GM23338 (cell line): ENCODE results near the gene CTNND2. TPM values are rescaled to one million over a fixed set of nuclear protein-coding genes. Genes with fewer than 3 reads are reported as not detected.
A peak's percentile ranks its signal among the peaks of the same experiment; 100 is the strongest.

Experiments
- ATAC-seq: fragments of 200-7000 bp; cut with Tn5 transposase; 3 replicates; pipeline ENCODE4 v1.9.1; 2020
- DNase-seq: peaks from one replicate; pipeline ENCODE4 v3.0.0-alpha.2; 2015; ENCODE audit warnings: low spot score
- H2AFZ ChIP-seq: fragments of 200-600 bp; sonication (generic); 2 replicates; pipeline ENCODE4 v1.8.0; 2016; ENCODE audit warnings: antibody characterized with exemption, mild to moderate bottlenecking, moderate library complexity
- H3F3A ChIP-seq: fragments of 200-600 bp; sonication (generic); replicated peaks from 2 replicates; pipeline ENCODE4 v1.8.0; 2017; ENCODE audit warnings: antibody characterized with exemption, mixed run types, low read depth
- H3K27ac ChIP-seq: fragments of 200-600 bp; sonication (generic); 2 replicates; pipeline ENCODE4 v1.6.1; 2016; ENCODE audit warnings: low read depth
- H3K27me3 ChIP-seq: fragments of 200-600 bp; sonication (generic); 2 replicates; pipeline ENCODE4 v1.8.0; 2016; ENCODE audit warnings: mild to moderate bottlenecking, mixed run types, moderate library complexity; ENCODE audit not compliant: insufficient read depth
- H3K36me3 ChIP-seq: fragments of 200-600 bp; sonication (generic); 2 replicates; pipeline ENCODE4 v1.8.0; 2016; ENCODE audit warnings: mild to moderate bottlenecking; ENCODE audit not compliant: insufficient read depth
- H3K4me1 ChIP-seq: fragments of 200-600 bp; sonication (generic); 2 replicates; pipeline ENCODE4 v1.8.0; 2016; ENCODE audit warnings: mild to moderate bottlenecking, moderate library complexity; ENCODE audit not compliant: insufficient read depth
- H3K4me2 ChIP-seq: fragments of 200-600 bp; sonication (generic); 2 replicates; pipeline ENCODE4 v1.7.1; 2017; ENCODE audit warnings: mixed run types
- H3K4me3 ChIP-seq: fragments of 200-600 bp; sonication (generic); 2 replicates; pipeline ENCODE4 v1.6.1; 2016; ENCODE audit warnings: mixed run types
- H3K79me2 ChIP-seq: fragments of 200-600 bp; sonication (generic); replicated peaks from 2 replicates; pipeline ENCODE4 v1.8.0; 2017; ENCODE audit warnings: mild to moderate bottlenecking; ENCODE audit not compliant: insufficient read depth
- H3K9me2 ChIP-seq: fragments of 200-600 bp; sonication (generic); 2 replicates; pipeline ENCODE4 v1.8.0; 2017; ENCODE audit not compliant: insufficient read depth
- H4K20me1 ChIP-seq: fragments of 200-600 bp; sonication (generic); replicated peaks from 2 replicates; pipeline ENCODE4 v1.8.0; 2017; ENCODE audit warnings: mild to moderate bottlenecking; ENCODE audit not compliant: insufficient read depth
- H3K27ac Mint-ChIP-seq: 2 replicates; pipeline ENCODE4 v1.8.0; 2020; ENCODE audit warnings: inconsistent platforms, mild to moderate bottlenecking, moderate library complexity, mixed read lengths
- H3K27me3 Mint-ChIP-seq: 3 replicates; pipeline ENCODE4 v1.8.0; 2022; ENCODE audit warnings: low read depth, mild to moderate bottlenecking, moderate library complexity, mixed read lengths, inconsistent platforms; ENCODE audit not compliant: insufficient read depth, poor library complexity
- H3K36me3 Mint-ChIP-seq: 3 replicates; pipeline ENCODE4 v1.8.0; 2021; ENCODE audit warnings: low read depth, mild to moderate bottlenecking, inconsistent platforms, moderate library complexity, mixed read lengths
- H3K4me1 Mint-ChIP-seq: 3 replicates; pipeline ENCODE4 v1.8.0; 2020; ENCODE audit warnings: mild to moderate bottlenecking, inconsistent platforms, mixed read lengths
- H3K4me3 Mint-ChIP-seq: 3 replicates; pipeline ENCODE4 v1.8.0; 2021; ENCODE audit warnings: moderate library complexity, mild to moderate bottlenecking, inconsistent platforms, mixed read lengths
- H3K9me3 Mint-ChIP-seq: 3 replicates; pipeline ENCODE4 v1.8.0; 2020; ENCODE audit warnings: moderate library complexity, mild to moderate bottlenecking, inconsistent platforms, mixed read lengths
- CTCF ChIP-seq, 2 experiments: fragments of 200-600 bp in 1 of 2; sonication (generic) in 1 of 2; conservative IDR thresholded peaks; 2 replicates each; pipeline versions ENCODE4 v1.5.1 to v1.6.1; 2016 to 2017; ENCODE audit warnings: antibody characterized with exemption in 2 of 2, low read depth in 2 of 2, mild to moderate bottlenecking in 2 of 2, moderate library complexity in 1 of 2
- ETS1 ChIP-seq: IDR thresholded peaks from 2 replicates; pipeline ENCODE4 v1.6.1; 2016; ENCODE audit warnings: antibody characterized with exemption
- EZH2 ChIP-seq: fragments of 200-600 bp; sonication (generic); IDR thresholded peaks from one replicate; pipeline ENCODE4 v1.8.0; 2017; ENCODE audit warnings: antibody characterized with exemption, mild to moderate bottlenecking, low read depth; ENCODE audit not compliant: unreplicated experiment
- EZH2phosphoT487 ChIP-seq: fragments of 200-600 bp; sonication (generic); IDR thresholded peaks from one replicate; pipeline ENCODE4 v1.8.1; 2018; ENCODE audit warnings: antibody characterized with exemption; ENCODE audit not compliant: unreplicated experiment
- JUNB ChIP-seq: IDR thresholded peaks from one replicate; pipeline ENCODE4 v1.6.1; 2016; ENCODE audit warnings: antibody characterized with exemption; ENCODE audit not compliant: unreplicated experiment
- NANOG ChIP-seq: IDR thresholded peaks from 2 replicates; pipeline ENCODE4 v1.6.1; 2016; ENCODE audit warnings: antibody characterized with exemption, borderline replicate concordance
- POLR2AphosphoS5 ChIP-seq: IDR thresholded peaks from 2 replicates; pipeline ENCODE4 v1.6.1; 2016; ENCODE audit warnings: antibody characterized with exemption, low read depth
- STAT1 ChIP-seq: IDR thresholded peaks from one replicate; pipeline ENCODE4 v1.6.1; 2016; ENCODE audit warnings: antibody characterized with exemption; ENCODE audit not compliant: unreplicated experiment
- ZNF114 ChIP-seq: fragments of 250-450 bp; sonication (Bioruptor Pico); IDR thresholded peaks from 2 replicates; pipeline ENCODE4 v1.5.0; 2020; ENCODE audit warnings: mild to moderate bottlenecking, moderate library complexity
- ZNF462 ChIP-seq: fragments of 250-450 bp; sonication (Bioruptor Pico); IDR thresholded peaks from 2 replicates; pipeline ENCODE4 v1.5.0; 2020; ENCODE audit warnings: mild to moderate bottlenecking, moderate library complexity
- polyA plus RNA-seq: library from polyadenylated mRNA; unstranded; fragments of >200 nt; fragmentation: Nextera tagmentation; extraction: Ambion mirVana; gene quantifications from 2 replicates; pipeline ENCODE4 v1.2.1, GENCODE V29; 2016
- total RNA-seq: library from RNA; depleted of rRNA; stranded (reverse); fragments of >200 nt; shearing (Covaris generic); gene quantifications from 2 replicates; pipeline ENCODE4 v1.2.3, GENCODE V29; 2014

CTNND2 gene
- total and polyA plus RNA-seq, 2 experiments from 2014 or later = 5.1 to 7.0 TPM

GRCh38 chr5:11675184-11675583, 229.1 kb downstream of the CTNND2 start (continued):
- TF ChIP-seq POLR2AphosphoS5 = no peak
- TF ChIP-seq ETS1 = no peak
- TF ChIP-seq EZH2phosphoT487 = no peak
- no peak for TF ChIP-seq EZH2
- TF ChIP-seq NANOG = no peak
- no peak for TF ChIP-seq STAT1
- TF ChIP-seq CTCF (conservative IDR thresholded peaks at IDR 0.05; ENCODE audit: low read depth in 2 of 2) = no peak
- TF ChIP-seq ZNF114 (CRISPR knock-in tag) = no peak
- TF ChIP-seq JUNB = no peak

GRCh38 chr5:11672385-11673085, 231.7 kb downstream of the CTNND2 start:
- DNase-seq (peak; percentile 31), ATAC-seq (peak; percentile 68)
- TF ChIP-seq ZNF462 (CRISPR knock-in tag) = no peak
- TF ChIP-seq POLR2AphosphoS5 = no peak
- TF ChIP-seq EZH2 = no peak
- TF ChIP-seq ETS1 = no peak
- no peak for TF ChIP-seq STAT1

More at GRCh38 chr5:11672385-11673085, 231.7 kb downstream of the CTNND2 start:
- H3K79me2 ChIP-seq = no peaks in the 10 kb centered on the region
- H2AFZ ChIP-seq = peak overlapping the region; percentile 52; the same call in 1 of the 2 replicates
- H3K27ac Mint-ChIP-seq = peak overlapping the region; percentile 83
- no peaks in the 10 kb centered on the region for H4K20me1 ChIP-seq
- no peak overlapping the region for H3K4me3 Mint-ChIP-seq
- 0 out of 2 replicates have a peak overlapping the region, but pooled peaks have one; percentile 20 for H3K4me2 ChIP-seq
- H3K27ac ChIP-seq = no peak overlapping the region
- peaks cover 4% of the 10 kb centered on the region for H3K27me3 Mint-ChIP-seq
- peaks cover 3% of the 10 kb centered on the region; the same call in 1 of the 2 replicates for H3K4me1 ChIP-seq
- no peaks in the 10 kb centered on the region for H3K36me3 ChIP-seq
- H3F3A ChIP-seq = no peaks in the 10 kb centered on the region
- H3K4me1 Mint-ChIP-seq = peaks cover 5% of the 10 kb centered on the region
- H3K4me3 ChIP-seq = no peak overlapping the region
- H3K27me3 ChIP-seq = no peaks in the 10 kb centered on the region
- peaks cover 5% of the 10 kb centered on the region for H3K9me2 ChIP-seq
- peaks cover 6% of the 10 kb centered on the region; the same call in 2 of the 3 replicates for H3K36me3 Mint-ChIP-seq
- H3K9me3 Mint-ChIP-seq = peaks cover 11% of the 10 kb centered on the region; the same call in 1 of the 3 replicates
